Measurements from ENCODE around the gene PMM1.

The PMM1 gene

DNA sequence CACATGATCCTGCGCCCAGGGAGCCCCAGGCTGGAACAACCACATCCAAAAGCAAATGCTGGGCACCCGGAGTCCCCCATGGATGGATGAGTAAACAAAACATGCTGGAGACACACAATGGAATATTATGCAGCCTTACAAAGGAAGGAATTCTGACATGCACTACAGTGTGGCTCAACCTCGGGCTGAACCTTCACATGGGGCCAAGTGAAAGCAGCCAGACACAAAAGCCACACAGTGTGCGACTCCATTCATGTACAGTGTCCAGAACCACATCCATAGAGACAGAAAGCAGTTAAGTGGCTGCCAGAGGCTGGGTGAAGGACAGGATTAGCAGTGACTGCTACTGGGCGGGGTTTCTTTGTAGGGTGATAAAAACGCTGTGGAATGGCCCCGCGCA is 55.4 kb downstream of the PMM1 start:
- no peak for DNase-seq

DNA sequence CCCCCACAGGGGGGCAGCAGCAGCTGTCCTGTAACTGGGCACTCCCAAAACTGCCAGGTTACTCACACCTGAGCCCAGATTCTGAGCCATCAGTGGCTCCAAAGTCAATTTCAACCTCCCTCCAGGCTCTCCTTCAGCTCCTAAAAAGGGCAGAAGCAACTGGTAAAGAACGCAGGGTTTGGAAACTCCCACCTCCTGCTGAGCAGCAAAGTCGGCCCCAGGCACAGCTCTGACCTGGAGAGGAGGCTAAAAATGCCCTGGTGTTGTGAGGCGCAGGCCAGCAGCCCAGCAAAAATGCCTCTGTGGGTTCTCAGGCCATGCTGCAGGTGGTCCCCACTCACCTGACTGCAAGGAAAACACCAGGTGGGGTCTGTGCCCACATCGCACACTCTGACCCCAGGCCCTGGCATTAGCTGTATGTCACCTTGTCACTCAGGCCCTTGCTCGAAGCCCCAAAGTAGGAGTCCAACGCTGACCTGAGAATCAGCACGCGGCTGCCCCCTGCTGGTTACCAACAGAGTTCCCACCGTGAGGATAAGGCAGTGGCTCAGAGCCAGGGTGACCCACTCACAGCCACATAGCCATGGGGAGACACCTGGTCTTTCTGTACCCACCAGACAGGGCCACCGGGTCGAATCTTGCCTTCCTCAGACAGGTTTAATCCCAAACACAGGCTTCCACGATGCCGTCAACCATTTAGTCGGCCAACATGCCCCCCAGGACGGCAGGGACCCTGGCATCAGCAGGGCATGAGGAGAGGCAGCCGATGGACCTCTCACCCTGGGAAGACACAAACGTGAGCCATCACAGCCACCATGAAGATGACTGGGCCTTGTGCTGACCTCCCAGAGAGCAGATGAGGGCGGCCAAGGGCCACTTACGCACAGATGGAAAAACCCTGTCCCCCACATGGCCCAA is 56.5 kb downstream of the PMM1 start:
- DNase-seq, result peak; percentile 42

DNA sequence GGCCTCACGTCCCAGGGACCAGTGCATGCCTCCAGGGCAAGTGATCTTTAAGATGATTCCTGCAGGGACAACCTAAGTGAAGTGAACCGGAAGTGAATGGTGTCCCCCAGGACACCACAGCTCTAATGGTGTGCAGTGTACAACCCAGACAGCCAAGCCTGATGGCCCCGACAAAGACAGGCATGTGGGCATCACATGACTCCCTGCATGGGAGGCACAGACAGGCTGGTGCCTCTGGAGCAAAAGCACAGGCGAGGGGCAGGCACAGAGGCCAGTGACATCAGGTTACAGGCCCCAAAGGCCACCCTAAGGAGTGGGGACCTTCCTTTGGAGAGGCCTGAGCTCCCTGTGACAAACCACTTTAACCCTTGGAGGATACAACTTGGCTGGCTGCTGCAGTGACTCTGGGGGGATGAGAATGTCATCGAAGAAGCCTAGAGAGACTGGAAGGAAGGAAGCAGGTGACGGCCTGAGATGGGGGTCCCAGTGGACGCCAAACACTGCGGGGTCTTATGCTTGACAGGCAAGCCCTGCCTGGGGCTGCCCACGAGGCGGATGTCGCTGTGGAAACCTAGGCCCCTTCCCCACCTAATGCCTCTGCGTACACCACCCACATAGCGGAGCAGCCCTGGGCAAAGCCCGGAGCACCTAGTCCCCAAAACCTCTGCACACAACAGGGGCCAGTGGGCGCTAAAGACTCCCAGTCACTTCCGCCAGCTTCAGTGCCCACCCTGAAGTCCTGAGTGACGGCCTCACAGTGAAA is 57.7 kb downstream of the PMM1 start:
- DNase-seq, result no peak

DNA sequence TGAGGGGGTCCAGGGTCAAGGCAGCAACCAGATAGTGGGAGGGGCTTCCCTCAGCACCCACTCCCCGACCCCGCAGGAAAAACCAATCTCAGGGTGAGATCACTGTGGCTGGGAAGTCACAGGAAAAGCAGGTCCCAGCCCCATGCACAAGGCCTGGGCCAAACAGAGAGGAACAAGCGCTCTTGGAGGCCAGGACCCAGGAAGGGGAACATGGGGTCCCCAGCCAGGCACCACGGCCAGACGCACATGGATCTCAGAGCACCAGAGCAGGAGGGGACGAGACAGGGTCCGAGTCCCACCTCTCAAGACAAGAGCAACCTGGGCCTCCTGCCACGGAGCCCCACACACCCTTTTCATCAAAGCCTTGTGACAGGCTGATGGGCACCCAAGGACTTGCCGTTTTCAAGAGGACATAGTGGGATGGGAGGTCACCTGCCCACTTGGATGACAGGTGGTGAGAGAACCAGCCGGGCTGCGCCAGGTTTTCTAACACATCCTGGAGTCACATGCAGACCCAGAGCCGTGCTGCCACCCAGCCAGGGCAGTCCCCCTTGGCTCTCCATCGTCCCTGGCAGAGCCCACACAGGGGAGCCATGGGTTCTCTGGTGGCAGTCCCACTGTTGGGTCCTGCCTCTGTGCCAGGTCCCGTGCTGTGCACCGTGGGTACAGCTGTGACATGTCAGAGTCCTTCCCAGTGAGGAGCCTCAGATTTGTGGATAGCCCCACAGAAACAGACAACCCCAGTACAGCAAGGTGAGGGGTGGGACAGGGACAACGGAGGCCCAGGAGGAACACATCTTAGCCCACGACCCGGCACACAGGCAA is 58.5 kb downstream of the PMM1 start:
- no peak for DNase-seq

DNA sequence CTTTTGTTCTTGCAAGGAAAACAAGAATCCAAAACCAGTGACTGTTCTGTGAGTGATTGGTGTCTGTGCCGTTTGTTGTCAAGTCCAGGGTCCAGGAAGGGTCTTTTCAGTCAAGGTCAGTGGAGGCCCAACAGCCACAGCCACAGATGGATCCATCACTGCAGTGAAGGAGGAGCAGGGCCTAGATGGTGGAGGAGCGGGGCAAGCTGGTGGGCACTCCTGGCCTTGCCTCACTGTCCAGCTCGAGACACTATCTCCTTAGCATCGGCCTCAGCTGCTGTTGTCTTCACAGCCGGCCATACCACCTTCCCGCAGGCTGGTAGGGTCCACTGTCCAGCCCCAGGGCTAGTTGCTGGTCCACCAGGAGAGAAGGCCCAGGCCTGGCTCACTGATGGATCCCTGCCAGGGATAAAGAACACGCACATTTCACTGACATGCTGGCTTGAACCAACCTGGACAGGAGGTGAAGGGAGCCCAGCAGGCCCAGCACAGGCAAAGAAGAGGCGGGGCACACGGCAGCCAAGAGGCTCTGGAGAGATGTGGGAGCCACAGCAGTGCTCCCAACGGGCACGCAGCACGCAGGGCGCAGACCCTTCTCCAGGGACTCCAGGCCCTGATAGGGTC is 60.6 kb downstream of the PMM1 start:
- no peak for DNase-seq

DNA sequence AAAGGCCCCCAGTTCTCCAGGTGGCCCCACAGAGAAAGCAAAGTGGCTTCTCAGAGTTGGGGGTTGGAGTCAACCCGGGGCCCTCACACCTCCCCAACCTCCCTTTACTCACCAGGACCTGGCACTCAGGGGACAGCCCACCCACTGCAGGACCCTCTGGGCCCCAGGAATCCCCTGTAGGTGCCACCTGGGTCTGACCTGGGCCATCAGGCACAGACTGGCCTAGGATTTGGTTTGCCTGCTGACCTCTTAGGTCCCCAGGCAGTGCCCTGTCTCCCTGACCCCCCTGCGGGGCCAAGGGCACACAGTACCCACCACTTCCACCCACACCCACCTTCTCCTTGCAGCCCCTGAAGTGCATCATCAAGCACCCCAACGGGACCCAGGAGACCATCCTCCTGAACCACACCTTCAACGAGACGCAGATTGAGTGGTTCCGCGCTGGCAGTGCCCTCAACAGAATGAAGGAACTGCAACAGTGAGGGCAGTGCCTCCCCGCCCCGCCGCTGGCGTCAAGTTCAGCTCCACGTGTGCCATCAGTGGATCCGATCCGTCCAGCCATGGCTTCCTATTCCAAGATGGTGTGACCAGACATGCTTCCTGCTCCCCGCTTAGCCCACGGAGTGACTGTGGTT is 61.4 kb downstream of the PMM1 start:
- DNase-seq, result no peak

All from T1000 (cell line).